ENCODE data around the gene SPPL3. TPM values are rescaled to one million over a fixed set of nuclear protein-coding genes. Genes with fewer than 3 reads are reported as not detected.

The SPPL3 gene
- total RNA-seq, 1 donor from 2014 or later: 22.3 TPM

- Histone ChIP-seq H3K27me3 (ENCODE audit: control insufficient read depth, insufficient read depth, low read length) (no peaks in the 10 kb centered on the region), H3K36me3 (ENCODE audit: control insufficient read depth, insufficient read depth, low read length) (no peaks in the 10 kb centered on the region), H3K4me3 (ENCODE audit: low read depth, low read length) (no peak overlapping the region)
- DNase-seq (ENCODE audit: low read depth): no peak
- no peak for TF ChIP-seq CTCF (IDR thresholded peaks at IDR 0.05; ENCODE audit: insufficient read depth, low read length, poor library complexity, severe bottlenecking)
Observed at GRCh38 chr12:120814203-120814902, 89.8 kb downstream of the SPPL3 start.

DNA sequence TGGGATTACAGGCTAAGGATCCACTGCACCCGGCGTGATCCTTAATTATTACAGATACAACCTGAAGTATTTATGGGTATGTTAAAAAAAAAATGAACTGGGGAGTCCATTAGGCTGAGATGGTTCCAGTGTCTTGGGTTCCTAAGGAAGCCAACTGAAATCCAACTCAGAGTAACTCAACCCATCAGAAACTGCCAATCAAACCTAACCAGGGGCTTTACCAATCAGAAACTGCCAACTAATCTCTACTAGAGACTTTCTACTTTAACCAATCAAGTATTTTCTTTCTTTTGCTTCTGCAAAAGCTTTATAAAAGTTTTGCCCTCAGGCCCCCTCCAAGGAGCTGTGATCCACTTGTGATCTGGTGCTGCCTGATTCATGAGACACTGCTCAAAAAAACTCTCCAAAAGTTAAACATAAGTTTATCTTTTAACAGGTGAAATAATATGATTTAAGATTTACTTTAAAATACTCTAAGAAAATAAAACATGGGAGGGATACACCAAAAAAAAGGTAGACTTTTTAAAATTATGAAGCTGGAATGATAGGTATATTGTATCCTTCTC lies 90.5 kb downstream of the SPPL3 start:
- no peaks in the 10 kb centered on the region for H3K36me3 ChIP-seq (ENCODE audit: control insufficient read depth, insufficient read depth, low read length)
- DNase-seq (ENCODE audit: low read depth): no peak
- H3K27me3 ChIP-seq (ENCODE audit: control insufficient read depth, insufficient read depth, low read length): no peaks in the 10 kb centered on the region
- TF ChIP-seq CTCF (IDR thresholded peaks at IDR 0.05; ENCODE audit: insufficient read depth, low read length, poor library complexity, severe bottlenecking): no peak
- no peak overlapping the region for H3K4me3 ChIP-seq (ENCODE audit: low read depth, low read length)

- Histone ChIP-seq H3K27me3 (ENCODE audit: control insufficient read depth, insufficient read depth, low read length) (no peaks in the 10 kb centered on the region), H3K36me3 (ENCODE audit: control insufficient read depth, insufficient read depth, low read length) (no peaks in the 10 kb centered on the region), H3K4me3 (ENCODE audit: low read depth, low read length) (no peak overlapping the region)
- no peak for DNase-seq (ENCODE audit: low read depth)
- TF ChIP-seq CTCF (IDR thresholded peaks at IDR 0.05; ENCODE audit: insufficient read depth, low read length, poor library complexity, severe bottlenecking): no peak
Observed at GRCh38 chr12:120810021-120810420, 94.1 kb downstream of the SPPL3 start.

- no peaks in the 10 kb centered on the region for H3K27me3 ChIP-seq (ENCODE audit: control insufficient read depth, insufficient read depth, low read length)
- no peak for TF ChIP-seq CTCF (IDR thresholded peaks at IDR 0.05; ENCODE audit: insufficient read depth, low read length, poor library complexity, severe bottlenecking)
- H3K36me3 ChIP-seq (ENCODE audit: control insufficient read depth, insufficient read depth, low read length): no peaks in the 10 kb centered on the region
- H3K4me3 ChIP-seq (ENCODE audit: low read depth, low read length): no peak overlapping the region
- no peak for DNase-seq (ENCODE audit: low read depth)
Observed at GRCh38 chr12:120804428-120804827, 99.7 kb downstream of the SPPL3 start.

DNA sequence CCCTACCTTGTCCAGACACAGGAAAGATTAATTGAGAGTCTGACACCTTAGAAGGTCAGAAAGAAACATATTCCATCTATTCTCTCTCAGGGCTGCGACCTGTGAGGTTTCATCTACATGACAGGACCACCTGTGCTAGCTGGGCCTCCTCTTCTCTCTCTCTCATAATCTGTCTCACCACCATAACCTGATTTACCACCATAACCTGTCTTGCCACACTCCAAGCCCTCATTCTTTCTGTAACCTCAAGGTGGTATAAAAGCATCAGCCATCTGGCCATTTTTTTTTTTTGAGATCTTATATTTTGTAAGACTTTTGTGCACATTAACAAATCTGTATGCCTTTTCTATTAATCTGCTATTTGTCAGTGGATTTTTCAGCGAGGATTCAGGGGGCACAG lies 103.0 kb downstream of the SPPL3 start:
- Histone ChIP-seq H3K27me3 (ENCODE audit: control insufficient read depth, insufficient read depth, low read length) (no peaks in the 10 kb centered on the region), H3K4me3 (ENCODE audit: low read depth, low read length) (no peak overlapping the region), H3K36me3 (ENCODE audit: control insufficient read depth, insufficient read depth, low read length) (no peaks in the 10 kb centered on the region)
- no peak for DNase-seq (ENCODE audit: low read depth)
- TF ChIP-seq CTCF (IDR thresholded peaks at IDR 0.05; ENCODE audit: insufficient read depth, low read length, poor library complexity, severe bottlenecking): no peak

DNA sequence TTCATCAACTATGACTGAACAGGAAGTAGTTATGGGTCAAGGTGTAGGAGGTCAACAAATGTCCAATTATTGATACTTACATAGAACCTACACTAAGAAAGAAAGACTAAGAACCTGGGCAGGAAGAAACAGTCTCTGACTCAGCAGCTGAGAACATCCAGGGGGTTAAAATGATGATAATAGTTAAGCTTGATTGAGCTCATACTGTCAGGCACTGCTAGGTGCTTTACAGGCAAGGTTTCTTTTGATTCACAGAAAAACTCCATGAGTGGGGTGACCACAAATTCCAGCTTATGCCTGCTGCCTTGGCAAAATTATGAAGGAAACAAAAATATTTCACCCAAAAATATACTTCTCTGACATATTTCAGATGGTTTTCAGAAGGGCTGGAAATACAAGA lies 103.5 kb downstream of the SPPL3 start:
- Histone ChIP-seq H3K36me3 (ENCODE audit: control insufficient read depth, insufficient read depth, low read length) (no peaks in the 10 kb centered on the region), H3K27me3 (ENCODE audit: control insufficient read depth, insufficient read depth, low read length) (no peaks in the 10 kb centered on the region), H3K4me3 (ENCODE audit: low read depth, low read length) (no peak overlapping the region)
- no peak for TF ChIP-seq CTCF (IDR thresholded peaks at IDR 0.05; ENCODE audit: insufficient read depth, low read length, poor library complexity, severe bottlenecking)
- no peak for DNase-seq (ENCODE audit: low read depth)

Measured in kidney epithelial cell (primary cell).